Activated B cell treated with CpG ODN at 0.5 μM for 24 hours (primary cell): Measurements from ENCODE around the gene TMEM51. TPM values are rescaled to one million over a fixed set of nuclear protein-coding genes. Genes with fewer than 3 reads are reported as not detected.

Source experiments
- ATAC-seq: fragments of 200-7000 bp; cut with Tn5 transposase; one replicate; pipeline ENCODE4 v1.10.0; 2021; ENCODE audit warnings: low read depth, mild to moderate bottlenecking, moderate library complexity
- CTCF ChIA-PET: fragments of 350-600 bp; sonication (Branson Sonifier 250); formaldehyde crosslinking; loops from one replicate; lab custom pipeline; 2021; ENCODE audit warnings: antibody characterized with exemption; lab: Charles Lee
- POLR2A ChIA-PET: fragments of 350-600 bp; sonication (Branson Sonifier 250); formaldehyde crosslinking; loops from one replicate; lab custom pipeline; 2021; ENCODE audit warnings: antibody characterized with exemption; lab: Charles Lee
- DNase-seq: peaks from one replicate; pipeline ENCODE4 v3.0.0; 2022
- H3K27ac Mint-ChIP-seq: one replicate; pipeline ENCODE4 v1.8.0; 2020; ENCODE audit warnings: mixed read lengths
- H3K27me3 Mint-ChIP-seq: one replicate; pipeline ENCODE4 v1.8.0; 2021; ENCODE audit warnings: mixed read lengths
- H3K36me3 Mint-ChIP-seq: one replicate; pipeline ENCODE4 v1.8.0; 2021; ENCODE audit warnings: low read depth, mixed read lengths
- H3K4me1 Mint-ChIP-seq: one replicate; pipeline ENCODE4 v1.8.0; 2021; ENCODE audit warnings: mixed read lengths
- H3K4me3 Mint-ChIP-seq: one replicate; pipeline ENCODE4 v1.8.0; 2020; ENCODE audit warnings: mild to moderate bottlenecking, mixed read lengths
- H3K9me3 Mint-ChIP-seq: one replicate; pipeline ENCODE4 v1.8.0; 2020; ENCODE audit warnings: mixed read lengths
- CTCF ChIP-seq: fragments of 200-600 bp; IDR thresholded peaks from one replicate; pipeline ENCODE4 v1.8.0; 2022; ENCODE audit warnings: antibody characterized with exemption, mild to moderate bottlenecking
- intact Hi-C: fragments of 100-400 bp; cut with micrococcal nuclease; formaldehyde crosslinking; loops from one replicate; pipeline ENCODE4 v1.15.1; 2024
- total RNA-seq: library from RNA; stranded (reverse); gene quantifications from 2 replicates; pipeline ENCODE4 v1.2.3, GENCODE V29; 2022

TMEM51 gene
- total RNA-seq, 1 donor from 2014 or later: not detected

- ATAC-seq: no peak
- POLR2A ChIA-PET: no interaction called here
Observed at GRCh38 chr1:15153842-15154479, 414 bp downstream of the TMEM51 start.

GRCh38 chr1:15154480-15155036 lies 1.0 kb downstream of the TMEM51 start:
- H3K9me3 Mint-ChIP-seq: no peaks in the 10 kb centered on the region
- H3K4me3 Mint-ChIP-seq: peak overlapping the region; percentile 44
- intact Hi-C loops: no loop called here
- CTCF ChIA-PET: interaction anchor here (0.6 kb wide), 1 partner anchor 26 kb away, joined by 3 read pairs; no protein-coding TSS in a partner anchor
- H3K27me3 Mint-ChIP-seq: peaks cover 34% of the 10 kb centered on the region
- no peak overlapping the region for H3K27ac Mint-ChIP-seq
- H3K4me1 Mint-ChIP-seq: peaks cover 23% of the 10 kb centered on the region
- DNase-seq (no peak), ATAC-seq (no peak)
- POLR2A ChIA-PET: no interaction called here
- H3K36me3 Mint-ChIP-seq: no peaks in the 10 kb centered on the region
- TF ChIP-seq CTCF: no peak

More at GRCh38 chr1:15153842-15154479, 414 bp downstream of the TMEM51 start:
- no peaks in the 10 kb centered on the region for H3K36me3 Mint-ChIP-seq
- peak; percentile 30 for DNase-seq
- TF ChIP-seq CTCF: no peak
- CTCF ChIA-PET: interaction anchor here (0.6 kb wide), 1 partner anchor 26 kb away, joined by 3 read pairs; no protein-coding TSS in a partner anchor
- no peak overlapping the region for H3K27ac Mint-ChIP-seq
- peak overlapping the region; percentile 44 for H3K4me3 Mint-ChIP-seq
- intact Hi-C loops: no loop called here
- H3K9me3 Mint-ChIP-seq: no peaks in the 10 kb centered on the region
- peaks cover 34% of the 10 kb centered on the region for H3K27me3 Mint-ChIP-seq
- H3K4me1 Mint-ChIP-seq: peaks cover 23% of the 10 kb centered on the region

- ATAC-seq (no peak), DNase-seq (no peak)
- H3K27ac Mint-ChIP-seq: peak overlapping the region; percentile 50
- ChIA-PET CTCF (no interaction called here), POLR2A (no interaction called here)
- no peaks in the 10 kb centered on the region for H3K36me3 Mint-ChIP-seq
- TF ChIP-seq CTCF: no peak
- intact Hi-C loops: no loop called here
- peaks cover 23% of the 10 kb centered on the region for H3K4me1 Mint-ChIP-seq
- no peaks in the 10 kb centered on the region for H3K9me3 Mint-ChIP-seq
- H3K4me3 Mint-ChIP-seq: no peak overlapping the region
- H3K27me3 Mint-ChIP-seq: peaks cover 34% of the 10 kb centered on the region
Observed at GRCh38 chr1:15155191-15155590, 1.6 kb downstream of the TMEM51 start.

GRCh38 chr1:15155888-15156741 lies 2.6 kb downstream of the TMEM51 start:
- H3K4me3 Mint-ChIP-seq: peak overlapping the region; percentile 32
- intact Hi-C loops: no loop called here
- no peak for DNase-seq
- no peak for TF ChIP-seq CTCF
- CTCF ChIA-PET: no interaction called here
- POLR2A ChIA-PET: no interaction called here
- no peaks in the 10 kb centered on the region for H3K9me3 Mint-ChIP-seq
- H3K27ac Mint-ChIP-seq: no peak overlapping the region
- peaks cover 23% of the 10 kb centered on the region for H3K4me1 Mint-ChIP-seq
- H3K27me3 Mint-ChIP-seq: peaks cover 27% of the 10 kb centered on the region
- no peaks in the 10 kb centered on the region for H3K36me3 Mint-ChIP-seq
- no peak for ATAC-seq
